Esophagus (tissue), 2 donors: ENCODE data around the gene KCNMA1. TPM values are rescaled to one million over a fixed set of nuclear protein-coding genes. Genes with fewer than 3 reads are reported as not detected.
"Not testable (repeated sequence)": the region's sequence is repeated elsewhere in the genome, so short reads cannot be mapped to it uniquely, and the experiment has no call there.

Experiments
- H3K27ac ChIP-seq, 2 donors: one replicate each; pipeline ENCODE4 v1.5.1; 2013; ENCODE audit warnings: low read depth in 2 of 2, mild to moderate bottlenecking in 2 of 2, inconsistent platforms in 1 of 2, low read length in 1 of 2, moderate library complexity in 1 of 2
- H3K27me3 ChIP-seq, 2 donors: one replicate each; pipeline ENCODE4 v1.6.1; 2013; ENCODE audit warnings: low read length in 2 of 2, control low read depth in 1 of 2, mild to moderate bottlenecking in 1 of 2; ENCODE audit not compliant: insufficient read depth in 2 of 2, control insufficient read depth in 1 of 2
- H3K36me3 ChIP-seq, 2 donors: one replicate each; pipeline ENCODE4 v1.6.1; 2013; ENCODE audit warnings: low read length in 1 of 2; ENCODE audit not compliant: control insufficient read depth in 2 of 2, insufficient read depth in 2 of 2
- H3K4me1 ChIP-seq, 2 donors: one replicate each; pipeline ENCODE4 v1.6.1; 2013; ENCODE audit warnings: low read length in 1 of 2; ENCODE audit not compliant: control insufficient read depth in 2 of 2, insufficient read depth in 2 of 2
- H3K4me3 ChIP-seq, 2 donors: one replicate each; pipeline ENCODE4 v1.5.1; 2013; ENCODE audit warnings: low read length in 2 of 2, mild to moderate bottlenecking in 2 of 2, low read depth in 1 of 2, moderate library complexity in 1 of 2
- H3K9me3 ChIP-seq, 2 donors: one replicate each; pipeline ENCODE4 v1.6.1; 2013; ENCODE audit warnings: mild to moderate bottlenecking in 2 of 2, low read depth in 1 of 2, low read length in 1 of 2, moderate library complexity in 1 of 2; ENCODE audit not compliant: control insufficient read depth in 2 of 2, insufficient read depth in 1 of 2
- WGBS, 2 donors: extraction: QIAGEN DNeasy Blood & Tissue Kit; methylation state at CpG; one replicate each; pipeline ENCODE4 v1.1.7; 2013; 5-methylcytosine and 5-hydroxymethylcytosine counted together
- polyA plus RNA-seq, 2 donors: library from polyadenylated mRNA; stranded (reverse); fragments of 200-250 nt; gene quantifications; one replicate each; pipeline ENCODE4 v1.2.3, GENCODE V29; 2013
- donor health status: healthy with polysubstance abuse.
- donor health status: Bipolar disorder and iron deficiency.

Gene KCNMA1
- polyA plus RNA-seq, 2 donors = 8.4 to 11.2 TPM

DNA sequence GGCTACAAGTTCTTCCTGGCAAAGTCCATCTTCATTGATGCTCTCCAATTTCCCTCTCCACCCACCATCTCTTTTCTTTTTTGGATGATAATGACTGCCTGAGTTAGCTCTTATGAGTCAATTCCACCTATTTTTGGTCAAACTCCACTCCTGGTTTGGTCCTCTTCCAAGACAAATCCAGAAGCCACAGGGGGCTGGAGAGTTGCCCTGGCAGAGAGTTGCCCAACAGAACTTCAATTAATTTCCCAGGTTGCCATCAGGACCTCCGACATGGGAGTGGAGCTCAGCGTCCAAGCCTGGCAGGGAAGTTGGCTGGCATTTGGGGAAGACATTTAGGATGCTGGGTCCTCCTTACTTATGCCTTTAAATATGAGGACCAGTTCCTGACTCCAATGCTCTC is 29.2 kb upstream of the KCNMA1 start:
- Histone ChIP-seq H3K36me3 (no peaks in the 10 kb centered on the region), H3K27ac (no peak overlapping the region), H3K9me3 (no peaks in the 10 kb centered on the region), H3K4me1 (no peaks in the 10 kb centered on the region), H3K27me3 (peaks cover 0 to 4% of the 10 kb centered on the region in 2 donors), H3K4me3 (no peak overlapping the region)
- WGBS, 2 donors = 56 to 67% methylated on average over 2 of the region's 2 CpGs

DNA sequence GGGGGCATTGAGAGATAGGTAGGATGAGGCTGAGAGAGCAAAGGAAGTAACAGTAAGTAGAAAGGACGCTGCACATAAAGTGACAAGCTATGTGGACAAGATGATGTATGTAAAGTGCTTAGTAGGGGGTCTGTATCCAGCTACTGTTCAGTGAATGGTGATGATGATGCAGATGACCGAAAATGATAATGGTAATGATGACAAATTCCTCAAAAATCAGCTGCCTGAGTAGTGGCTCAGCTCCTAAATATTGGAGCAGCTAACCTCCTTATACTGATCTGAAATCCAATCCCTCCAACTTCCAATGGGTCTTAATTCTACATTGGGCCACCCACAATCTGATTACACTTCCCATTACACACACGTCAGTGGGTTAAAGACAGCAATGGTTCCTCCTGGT is 27.1 kb upstream of the KCNMA1 start:
- 47 to 63% methylated on average over 3 of the region's 3 CpGs for WGBS, 2 donors
- no peak overlapping the region for H3K4me3 ChIP-seq
- no peaks in the 10 kb centered on the region for H3K36me3 ChIP-seq
- H3K9me3 ChIP-seq = peaks cover 0 to 2% of the 10 kb centered on the region in 2 donors
- peaks cover 0 to 4% of the 10 kb centered on the region in 2 donors for H3K27me3 ChIP-seq
- no peaks in the 10 kb centered on the region for H3K4me1 ChIP-seq
- H3K27ac ChIP-seq = no peak overlapping the region

DNA sequence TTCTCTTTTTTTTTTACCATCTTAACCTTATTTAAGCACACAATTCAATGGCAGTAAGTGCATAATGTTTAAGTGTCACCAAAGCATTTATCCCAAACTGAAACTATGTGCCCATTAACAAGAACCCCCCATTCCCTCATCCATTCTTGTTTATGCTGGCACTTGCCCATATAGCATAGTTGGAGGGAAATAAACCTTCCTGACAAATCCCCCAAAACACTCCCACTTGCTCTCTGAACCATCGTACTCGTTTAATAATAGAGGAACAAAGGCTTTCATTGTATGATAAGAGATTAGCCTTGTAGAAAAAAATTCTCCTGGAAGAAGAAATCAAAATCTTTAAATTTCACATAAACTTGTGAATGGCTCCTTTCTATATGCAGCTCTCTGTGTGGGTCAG is 26.4 kb upstream of the KCNMA1 start:
- H3K27me3 ChIP-seq = peaks cover 0 to 4% of the 10 kb centered on the region in 2 donors

DNA sequence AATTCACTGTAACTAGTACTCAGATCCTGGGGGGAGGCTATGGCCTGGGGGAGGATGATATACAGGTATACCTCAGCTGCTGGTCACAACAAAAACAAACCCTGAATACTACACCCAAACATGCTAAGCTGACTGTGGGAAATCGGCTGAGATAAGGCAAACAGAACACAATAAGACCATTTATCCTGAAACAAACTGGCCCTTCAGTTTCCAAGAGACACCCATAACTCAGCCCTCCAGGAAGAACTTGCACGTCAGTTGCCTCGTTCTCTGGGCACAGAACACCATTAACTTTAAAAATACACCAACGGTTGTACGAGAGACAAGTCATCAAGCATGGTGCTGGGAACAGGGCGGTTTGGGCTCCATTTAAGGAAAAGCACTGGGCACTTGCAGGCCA is 24.1 kb upstream of the KCNMA1 start:
- Histone ChIP-seq H3K27ac (no peak overlapping the region), H3K36me3 (no peaks in the 10 kb centered on the region), H3K27me3 (peaks cover 0 to 4% of the 10 kb centered on the region in 2 donors), H3K4me1 (no peaks in the 10 kb centered on the region), H3K4me3 (no peak overlapping the region), H3K9me3 (peaks cover 0 to 2% of the 10 kb centered on the region in 2 donors)
- WGBS, 2 donors = 64 to 70% methylated on average over 6 of the region's 6 CpGs

More for the DNA sequence above, 26.4 kb upstream of the KCNMA1 start:
- WGBS, 2 donors = 52 to 56% methylated on average over 2 of the region's 2 CpGs
- Histone ChIP-seq H3K9me3 (peaks cover 0 to 2% of the 10 kb centered on the region in 2 donors), H3K36me3 (no peaks in the 10 kb centered on the region), H3K4me1 (no peaks in the 10 kb centered on the region), H3K4me3 (no peak overlapping the region), H3K27ac (no peak overlapping the region)

DNA sequence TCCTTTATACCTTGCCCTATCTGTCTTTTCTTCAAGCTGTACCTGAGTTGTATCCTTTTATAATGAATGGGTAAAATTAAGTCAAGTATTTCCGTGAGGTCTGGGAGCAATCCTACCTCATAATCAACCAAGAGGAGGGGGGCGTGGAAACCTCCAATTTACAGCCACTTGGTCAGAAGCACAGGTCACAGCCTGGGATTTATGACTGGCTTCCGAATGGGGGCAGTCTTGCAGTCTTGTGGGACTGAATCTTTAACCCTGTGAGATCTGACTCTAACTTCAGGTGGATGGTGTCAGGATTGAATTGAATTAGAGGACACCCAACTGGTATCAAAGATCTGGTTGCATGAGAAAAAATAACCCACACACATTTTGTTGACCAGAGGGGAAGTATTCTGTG is 23.5 kb upstream of the KCNMA1 start:
- no peaks in the 10 kb centered on the region for H3K4me1 ChIP-seq

DNA sequence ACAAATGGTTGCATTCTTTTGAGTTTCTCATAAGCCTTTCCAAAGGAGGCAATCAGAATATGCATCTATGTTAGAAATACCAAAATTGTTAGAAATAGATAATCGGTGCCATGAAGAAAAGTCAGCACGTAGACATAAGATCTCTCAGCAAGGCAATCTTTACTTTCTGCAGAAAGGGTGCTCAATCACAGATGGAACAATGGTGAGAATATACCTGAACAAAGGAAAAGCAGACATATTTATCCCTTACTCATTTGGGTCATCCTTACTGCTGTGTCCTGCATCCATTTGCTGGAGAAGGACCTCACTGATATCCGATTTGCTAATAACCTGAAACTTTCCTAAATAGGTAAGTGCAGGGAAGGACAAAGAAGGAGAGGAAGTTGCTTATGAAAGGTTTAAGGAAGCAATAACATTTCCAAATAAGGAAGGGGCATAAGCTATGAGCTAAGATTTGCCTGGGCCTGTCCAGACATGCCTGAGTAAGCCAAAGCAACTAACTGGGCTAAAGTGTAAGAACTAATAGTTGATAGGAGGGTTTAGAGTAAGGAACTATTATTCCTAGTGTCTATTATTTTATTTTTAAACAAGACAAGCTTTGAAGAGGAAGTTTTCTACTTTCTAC is 21.6 kb upstream of the KCNMA1 start:
- H3K9me3 ChIP-seq, H3K27ac ChIP-seq, H3K27me3 ChIP-seq, H3K4me1 ChIP-seq, H3K4me3 ChIP-seq, H3K36me3 ChIP-seq: not testable (repeated sequence)
- WGBS, 2 donors = 93 to 95% methylated on average over 3 of the region's 3 CpGs

More for the DNA sequence above, 23.5 kb upstream of the KCNMA1 start:
- peaks cover 0 to 4% of the 10 kb centered on the region in 2 donors for H3K27me3 ChIP-seq
- WGBS, 2 donors = 69 to 72% methylated on average over 3 of the region's 3 CpGs
- no peaks in the 10 kb centered on the region for H3K36me3 ChIP-seq
- H3K4me3 ChIP-seq = no peak overlapping the region
- peaks cover 0 to 2% of the 10 kb centered on the region in 2 donors for H3K9me3 ChIP-seq
- no peak overlapping the region for H3K27ac ChIP-seq

DNA sequence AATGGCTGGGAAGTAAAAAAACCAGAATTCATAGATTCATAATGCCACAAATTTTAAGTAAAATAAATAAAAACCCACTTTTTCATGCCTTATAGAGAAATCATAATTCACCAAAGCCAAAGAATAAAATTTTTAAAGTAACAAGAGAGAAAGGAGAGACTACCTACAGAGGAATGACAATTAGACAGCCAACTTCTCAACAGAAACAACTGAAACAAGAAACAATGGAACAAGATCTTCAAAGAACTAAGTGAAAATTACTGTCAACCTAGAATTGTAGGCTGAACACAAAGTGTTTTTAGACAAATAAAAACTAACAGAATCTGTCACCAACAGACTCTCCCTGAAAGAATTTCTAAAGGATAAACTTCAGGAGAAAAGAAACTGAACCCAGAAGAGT is 15.6 kb upstream of the KCNMA1 start:
- no peaks in the 10 kb centered on the region for H3K27me3 ChIP-seq
- no peaks in the 10 kb centered on the region for H3K4me1 ChIP-seq
- H3K4me3 ChIP-seq = no peak overlapping the region

DNA sequence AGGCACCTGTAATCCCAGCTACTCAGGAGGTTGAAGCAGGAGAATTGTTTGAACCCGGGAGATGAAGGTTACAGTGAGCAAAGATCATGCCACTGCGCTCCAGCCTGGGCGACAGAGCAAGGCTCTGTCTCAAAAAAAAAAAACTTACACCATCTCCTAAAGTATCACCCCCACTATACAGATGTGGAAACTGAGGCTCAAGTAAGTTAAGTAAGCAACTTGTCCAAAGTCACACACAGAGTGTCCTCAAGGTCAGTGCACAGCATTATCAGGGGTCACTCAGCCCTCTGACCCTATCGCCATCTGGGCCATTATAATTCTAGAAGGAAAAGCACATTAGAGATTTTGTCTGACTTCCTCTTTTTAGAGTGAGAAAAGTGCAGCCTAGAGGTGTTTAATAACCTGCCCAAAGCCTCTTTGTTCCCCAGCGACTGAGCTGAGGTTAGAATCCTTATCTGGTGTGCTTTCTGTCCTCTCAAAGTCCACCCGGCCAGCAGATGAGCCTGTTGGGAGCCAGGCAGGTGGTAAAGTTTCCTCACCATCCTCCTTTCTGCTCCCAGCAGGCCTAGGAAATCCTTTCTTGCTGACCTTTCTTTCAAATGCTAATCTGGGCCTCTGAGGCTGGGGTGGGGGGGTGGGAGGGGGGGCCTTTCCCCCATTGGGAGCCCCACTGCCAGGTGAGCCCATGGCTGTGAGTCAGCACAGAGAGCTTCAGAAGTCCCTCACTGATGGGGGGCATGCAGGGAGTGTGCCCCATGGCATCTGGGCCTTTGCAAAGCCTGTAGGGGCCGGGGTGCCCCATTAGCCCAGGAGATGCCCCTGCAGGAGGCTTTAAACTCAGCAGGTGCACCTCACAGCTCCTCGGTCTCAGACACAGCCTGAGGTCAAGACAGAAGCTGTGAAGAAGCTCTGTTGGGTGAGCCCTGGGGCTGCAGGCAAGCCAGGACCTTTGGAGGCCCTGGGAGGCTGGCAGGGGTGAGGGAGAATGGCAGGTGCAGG is 12.0 kb upstream of the KCNMA1 start:
- H3K27me3 ChIP-seq = no peaks in the 10 kb centered on the region
- H3K27ac ChIP-seq = no peak overlapping the region
- peaks cover 0 to 3% of the 10 kb centered on the region in 2 donors for H3K9me3 ChIP-seq
- no peak overlapping the region for H3K4me3 ChIP-seq
- WGBS, 2 donors = 72 to 80% methylated on average over 8 of the region's 8 CpGs
- H3K36me3 ChIP-seq = no peaks in the 10 kb centered on the region
- H3K4me1 ChIP-seq = no peaks in the 10 kb centered on the region

More for the DNA sequence above, 15.6 kb upstream of the KCNMA1 start:
- H3K9me3 ChIP-seq = peaks cover 0 to 3% of the 10 kb centered on the region in 2 donors
- no peak overlapping the region for H3K27ac ChIP-seq
- no peaks in the 10 kb centered on the region for H3K36me3 ChIP-seq

DNA sequence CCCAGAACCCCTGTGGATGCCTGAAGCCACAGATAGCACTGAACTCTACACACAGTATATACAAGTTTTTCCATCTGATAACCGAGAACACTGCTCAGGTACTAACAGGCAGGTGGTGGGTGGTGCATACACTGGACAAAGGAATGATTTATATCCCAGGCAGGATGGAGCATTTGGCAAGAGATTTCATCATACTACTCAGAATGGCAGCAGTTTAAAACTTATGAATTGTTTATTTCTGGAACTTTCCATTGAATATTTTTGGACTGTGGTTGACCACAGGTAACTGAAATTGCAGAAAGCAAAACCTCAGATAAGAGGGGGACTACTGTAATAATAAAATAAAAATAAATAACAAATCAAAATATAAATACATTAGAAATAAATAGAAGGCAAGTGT is 10.9 kb upstream of the KCNMA1 start:
- no peaks in the 10 kb centered on the region for H3K4me1 ChIP-seq
- peaks cover 0 to 3% of the 10 kb centered on the region in 2 donors for H3K9me3 ChIP-seq
- 51 to 57% methylated on average over 1 of the region's 1 CpG for WGBS, 2 donors
- H3K36me3 ChIP-seq = no peaks in the 10 kb centered on the region
- no peak overlapping the region for H3K4me3 ChIP-seq
- no peaks in the 10 kb centered on the region for H3K27me3 ChIP-seq
- no peak overlapping the region for H3K27ac ChIP-seq
